Thyroid gland (tissue), 4 donors: ENCODE results near the gene RBM48.

Experiments
- POLR2A ChIP-seq, 2 donors: fragments of 450-650 bp; IDR thresholded peaks; one replicate each; pipeline ENCODE4 v1.6.1; 2017; ENCODE audit warnings: antibody characterized with exemption in 2 of 2, mild to moderate bottlenecking in 2 of 2, moderate library complexity in 1 of 2
- TF ChIP-seq, protein P1 (sequence below), 6 experiments: fragments of 200-600 bp in 3 of 6; fragments of 450-650 bp in 3 of 6; sonication (generic) in 3 of 6; IDR thresholded peaks; one replicate each; pipeline ENCODE4 v1.5.1; 2016 to 2019; ENCODE audit warnings: antibody characterized with exemption in 6 of 6, mild to moderate bottlenecking in 2 of 6, inconsistent platforms in 1 of 6, moderate library complexity in 1 of 6

DNA sequence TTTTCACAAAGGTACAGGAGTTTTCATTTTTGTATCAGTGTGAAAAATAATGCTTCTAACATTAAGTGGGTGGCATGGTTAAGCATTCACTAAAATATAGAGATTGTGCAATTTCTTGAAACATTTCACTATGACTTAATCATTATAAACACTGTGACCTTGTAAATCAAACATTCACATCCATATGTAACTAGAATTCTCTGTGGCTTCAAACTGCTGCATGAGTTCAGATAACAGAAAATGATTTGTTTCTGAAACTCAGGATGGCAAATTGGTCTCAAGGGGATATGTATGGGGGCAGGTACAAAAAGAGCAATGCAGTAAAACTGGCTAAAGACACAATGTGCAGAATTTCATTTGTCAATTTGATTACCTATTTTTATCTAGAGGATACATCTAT lies 57.8 kb downstream of the RBM48 start:
- TF ChIP-seq, protein P1, sequence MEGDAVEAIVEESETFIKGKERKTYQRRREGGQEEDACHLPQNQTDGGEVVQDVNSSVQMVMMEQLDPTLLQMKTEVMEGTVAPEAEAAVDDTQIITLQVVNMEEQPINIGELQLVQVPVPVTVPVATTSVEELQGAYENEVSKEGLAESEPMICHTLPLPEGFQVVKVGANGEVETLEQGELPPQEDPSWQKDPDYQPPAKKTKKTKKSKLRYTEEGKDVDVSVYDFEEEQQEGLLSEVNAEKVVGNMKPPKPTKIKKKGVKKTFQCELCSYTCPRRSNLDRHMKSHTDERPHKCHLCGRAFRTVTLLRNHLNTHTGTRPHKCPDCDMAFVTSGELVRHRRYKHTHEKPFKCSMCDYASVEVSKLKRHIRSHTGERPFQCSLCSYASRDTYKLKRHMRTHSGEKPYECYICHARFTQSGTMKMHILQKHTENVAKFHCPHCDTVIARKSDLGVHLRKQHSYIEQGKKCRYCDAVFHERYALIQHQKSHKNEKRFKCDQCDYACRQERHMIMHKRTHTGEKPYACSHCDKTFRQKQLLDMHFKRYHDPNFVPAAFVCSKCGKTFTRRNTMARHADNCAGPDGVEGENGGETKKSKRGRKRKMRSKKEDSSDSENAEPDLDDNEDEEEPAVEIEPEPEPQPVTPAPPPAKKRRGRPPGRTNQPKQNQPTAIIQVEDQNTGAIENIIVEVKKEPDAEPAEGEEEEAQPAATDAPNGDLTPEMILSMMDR (IDR thresholded peaks at IDR 0.05): no peak
- TF ChIP-seq POLR2A (IDR thresholded peaks at IDR 0.05): no peak
